ENCODE results near the gene DOCK6.
A peak's percentile ranks its signal among the peaks of the same experiment; 100 is the strongest.

DOCK6 gene, protein sequence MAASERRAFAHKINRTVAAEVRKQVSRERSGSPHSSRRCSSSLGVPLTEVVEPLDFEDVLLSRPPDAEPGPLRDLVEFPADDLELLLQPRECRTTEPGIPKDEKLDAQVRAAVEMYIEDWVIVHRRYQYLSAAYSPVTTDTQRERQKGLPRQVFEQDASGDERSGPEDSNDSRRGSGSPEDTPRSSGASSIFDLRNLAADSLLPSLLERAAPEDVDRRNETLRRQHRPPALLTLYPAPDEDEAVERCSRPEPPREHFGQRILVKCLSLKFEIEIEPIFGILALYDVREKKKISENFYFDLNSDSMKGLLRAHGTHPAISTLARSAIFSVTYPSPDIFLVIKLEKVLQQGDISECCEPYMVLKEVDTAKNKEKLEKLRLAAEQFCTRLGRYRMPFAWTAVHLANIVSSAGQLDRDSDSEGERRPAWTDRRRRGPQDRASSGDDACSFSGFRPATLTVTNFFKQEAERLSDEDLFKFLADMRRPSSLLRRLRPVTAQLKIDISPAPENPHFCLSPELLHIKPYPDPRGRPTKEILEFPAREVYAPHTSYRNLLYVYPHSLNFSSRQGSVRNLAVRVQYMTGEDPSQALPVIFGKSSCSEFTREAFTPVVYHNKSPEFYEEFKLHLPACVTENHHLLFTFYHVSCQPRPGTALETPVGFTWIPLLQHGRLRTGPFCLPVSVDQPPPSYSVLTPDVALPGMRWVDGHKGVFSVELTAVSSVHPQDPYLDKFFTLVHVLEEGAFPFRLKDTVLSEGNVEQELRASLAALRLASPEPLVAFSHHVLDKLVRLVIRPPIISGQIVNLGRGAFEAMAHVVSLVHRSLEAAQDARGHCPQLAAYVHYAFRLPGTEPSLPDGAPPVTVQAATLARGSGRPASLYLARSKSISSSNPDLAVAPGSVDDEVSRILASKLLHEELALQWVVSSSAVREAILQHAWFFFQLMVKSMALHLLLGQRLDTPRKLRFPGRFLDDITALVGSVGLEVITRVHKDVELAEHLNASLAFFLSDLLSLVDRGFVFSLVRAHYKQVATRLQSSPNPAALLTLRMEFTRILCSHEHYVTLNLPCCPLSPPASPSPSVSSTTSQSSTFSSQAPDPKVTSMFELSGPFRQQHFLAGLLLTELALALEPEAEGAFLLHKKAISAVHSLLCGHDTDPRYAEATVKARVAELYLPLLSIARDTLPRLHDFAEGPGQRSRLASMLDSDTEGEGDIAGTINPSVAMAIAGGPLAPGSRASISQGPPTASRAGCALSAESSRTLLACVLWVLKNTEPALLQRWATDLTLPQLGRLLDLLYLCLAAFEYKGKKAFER (N-terminal part only)

DNA sequence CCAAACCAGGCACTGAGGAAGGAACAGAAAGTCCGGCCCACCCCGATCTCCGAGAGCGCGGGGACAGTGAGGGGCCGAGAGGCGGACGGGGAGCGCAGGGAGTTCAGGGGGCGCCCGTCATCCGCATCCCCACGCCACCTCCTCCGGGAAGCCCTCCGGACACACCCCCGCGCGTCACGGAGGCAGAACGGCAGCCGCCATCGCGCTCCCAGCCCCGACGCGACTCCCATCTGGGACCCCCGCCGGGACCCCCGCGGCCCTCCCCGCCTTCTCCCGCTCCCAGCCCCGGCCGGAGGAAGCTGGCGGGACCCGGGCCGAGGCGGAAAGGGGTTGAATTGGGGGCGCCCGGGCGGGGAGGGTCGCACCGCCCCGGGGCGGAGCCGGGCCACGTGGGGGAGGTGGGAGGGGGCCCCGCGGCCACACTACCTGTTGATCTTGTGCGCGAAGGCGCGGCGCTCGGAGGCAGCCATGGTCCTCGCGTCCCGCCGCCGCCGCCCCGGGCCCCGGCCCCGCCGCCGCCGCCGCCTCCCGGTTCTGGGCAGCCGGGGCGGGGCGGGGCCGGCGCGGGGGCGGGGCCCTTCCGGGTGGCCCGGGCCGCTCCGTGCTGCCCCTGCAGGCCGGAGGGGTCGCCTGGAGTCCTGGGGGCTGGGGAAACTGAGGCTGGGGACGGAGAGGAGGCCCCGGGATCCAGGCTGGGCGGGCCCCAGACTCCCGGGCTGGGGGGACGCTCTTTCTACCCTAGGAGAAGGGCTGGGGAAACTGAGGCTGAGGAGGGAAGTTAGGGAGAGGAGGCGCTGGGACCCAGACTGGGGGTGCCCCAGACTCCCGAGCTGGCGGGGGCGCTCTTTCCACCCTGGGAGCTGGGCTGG is at the start of gene DOCK6:
Gene DOCK6, minus strand, starts transcription at position 554 of the 869 bp plus-strand sequence. Its CDS starts 84 bp downstream, at position 470.
- peak within 1 kb of the TSS; percentile 76 for H3K4me3 ChIP-seq (ENCODE audit: low read depth, low read length)

DNA sequence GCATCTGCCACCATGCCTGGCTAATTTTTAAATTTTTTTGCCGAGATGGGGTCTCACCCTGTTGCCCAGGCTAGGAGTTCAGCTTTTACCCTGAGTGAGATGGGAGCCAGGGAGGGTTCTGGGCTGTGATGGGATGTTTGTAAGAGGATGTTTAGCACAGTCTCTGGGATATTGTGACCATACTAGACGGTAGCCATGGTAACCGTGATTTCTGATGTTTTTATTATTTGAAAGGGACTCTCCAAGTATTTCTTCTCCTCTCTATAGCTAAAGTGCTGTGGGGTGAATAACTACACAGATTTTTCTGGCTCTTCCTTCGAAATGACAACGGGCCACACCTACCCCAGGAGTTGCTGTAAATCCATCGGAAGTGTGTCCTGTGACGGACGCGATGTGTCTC is 44.0 kb upstream of the DOCK6 start:
- TF ChIP-seq, protein P1, sequence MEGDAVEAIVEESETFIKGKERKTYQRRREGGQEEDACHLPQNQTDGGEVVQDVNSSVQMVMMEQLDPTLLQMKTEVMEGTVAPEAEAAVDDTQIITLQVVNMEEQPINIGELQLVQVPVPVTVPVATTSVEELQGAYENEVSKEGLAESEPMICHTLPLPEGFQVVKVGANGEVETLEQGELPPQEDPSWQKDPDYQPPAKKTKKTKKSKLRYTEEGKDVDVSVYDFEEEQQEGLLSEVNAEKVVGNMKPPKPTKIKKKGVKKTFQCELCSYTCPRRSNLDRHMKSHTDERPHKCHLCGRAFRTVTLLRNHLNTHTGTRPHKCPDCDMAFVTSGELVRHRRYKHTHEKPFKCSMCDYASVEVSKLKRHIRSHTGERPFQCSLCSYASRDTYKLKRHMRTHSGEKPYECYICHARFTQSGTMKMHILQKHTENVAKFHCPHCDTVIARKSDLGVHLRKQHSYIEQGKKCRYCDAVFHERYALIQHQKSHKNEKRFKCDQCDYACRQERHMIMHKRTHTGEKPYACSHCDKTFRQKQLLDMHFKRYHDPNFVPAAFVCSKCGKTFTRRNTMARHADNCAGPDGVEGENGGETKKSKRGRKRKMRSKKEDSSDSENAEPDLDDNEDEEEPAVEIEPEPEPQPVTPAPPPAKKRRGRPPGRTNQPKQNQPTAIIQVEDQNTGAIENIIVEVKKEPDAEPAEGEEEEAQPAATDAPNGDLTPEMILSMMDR (IDR thresholded peaks at IDR 0.05; ENCODE audit: low read depth, low read length): no peak
- H3K4me3 ChIP-seq (ENCODE audit: low read depth, low read length): no peak overlapping the region

More for the DNA sequence above, at the start of gene DOCK6:
- TF ChIP-seq, protein P1 (IDR thresholded peaks at IDR 0.05; ENCODE audit: low read depth, low read length): peak; percentile 50

DNA sequence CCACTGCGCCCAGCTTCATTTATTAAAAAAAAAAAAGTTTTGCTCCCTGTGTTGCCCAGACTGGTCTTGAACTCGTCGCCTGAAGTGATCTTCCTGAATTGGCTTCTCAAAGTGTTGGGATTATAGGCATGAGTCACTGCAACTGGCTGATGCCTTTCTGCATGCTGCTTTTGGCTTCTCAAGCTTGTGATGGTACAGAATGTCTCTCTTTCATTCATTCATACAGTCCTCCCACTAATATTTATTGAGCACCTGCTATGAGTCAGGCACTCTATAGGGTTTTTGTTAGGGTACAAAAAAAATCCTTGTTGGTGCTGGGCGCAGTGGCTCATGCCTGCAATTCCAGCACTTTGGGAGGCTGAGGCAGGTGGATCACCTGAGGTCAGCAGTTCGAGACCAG is 42.6 kb upstream of the DOCK6 start:
- no peak overlapping the region for H3K4me3 ChIP-seq (ENCODE audit: low read depth, low read length)
- TF ChIP-seq, protein P1 (IDR thresholded peaks at IDR 0.05; ENCODE audit: low read depth, low read length): no peak

DNA sequence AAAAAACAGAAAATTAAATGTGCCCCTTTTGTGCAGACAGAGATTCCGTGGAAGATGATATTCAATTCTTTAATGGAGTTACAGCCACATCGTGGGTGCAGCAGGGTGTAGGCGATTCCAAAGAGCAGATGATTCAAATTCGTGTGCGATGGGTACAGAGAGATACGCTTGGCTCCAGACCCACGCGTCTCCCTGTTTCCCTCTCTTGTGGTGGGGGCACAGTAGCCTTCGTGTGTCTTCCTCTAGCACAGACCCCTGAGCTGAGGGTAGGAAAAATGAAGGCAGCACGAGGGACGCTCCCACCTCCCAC is 38.4 kb upstream of the DOCK6 start:
- TF ChIP-seq, protein P1 (IDR thresholded peaks at IDR 0.05; ENCODE audit: low read depth, low read length): no peak
- H3K4me3 ChIP-seq (ENCODE audit: low read depth, low read length): no peak overlapping the region

DNA sequence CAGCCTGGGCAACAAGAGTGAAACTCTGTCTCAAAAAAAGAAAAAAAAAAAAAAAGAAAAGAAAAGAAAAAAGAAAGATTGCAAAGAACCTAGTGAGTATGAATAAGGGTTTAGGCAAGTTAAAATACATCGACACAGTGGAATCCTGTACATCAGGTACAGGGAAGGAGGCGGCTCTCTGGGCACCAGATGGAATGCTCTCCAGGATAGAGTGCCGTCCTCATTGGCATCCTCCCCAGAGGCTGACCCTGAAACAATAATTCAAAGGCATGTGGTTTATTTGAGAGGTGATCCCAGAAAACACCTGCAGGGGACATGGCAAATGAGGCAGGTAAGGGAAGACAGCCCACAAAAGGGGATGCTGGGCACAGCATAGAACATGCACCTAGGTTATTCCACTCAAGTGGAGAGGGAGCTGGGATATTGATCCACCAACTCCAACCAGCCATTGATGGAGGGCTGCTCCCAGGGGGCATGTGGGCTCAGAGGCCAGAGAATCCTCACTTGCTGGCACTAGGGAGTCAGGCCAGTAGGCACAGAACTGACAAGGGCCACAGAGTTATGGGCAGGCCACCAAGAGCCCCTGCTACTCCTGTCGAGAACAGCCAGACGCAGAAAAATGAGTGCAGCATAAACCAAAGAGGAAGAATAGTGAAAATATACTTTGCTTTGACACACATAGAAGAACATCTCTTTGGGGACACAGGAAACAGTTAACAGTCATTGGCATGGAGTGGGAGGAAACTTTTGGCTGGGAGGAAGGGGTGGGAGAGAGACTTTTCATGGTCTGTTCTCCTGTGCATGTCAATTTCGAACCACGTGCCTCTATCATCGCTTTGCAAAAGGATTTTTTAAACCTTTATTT is 37.9 kb upstream of the DOCK6 start:
- H3K4me3 ChIP-seq (ENCODE audit: low read depth, low read length): no peak overlapping the region
- TF ChIP-seq, protein P1 (IDR thresholded peaks at IDR 0.05; ENCODE audit: low read depth, low read length): no peak

DNA sequence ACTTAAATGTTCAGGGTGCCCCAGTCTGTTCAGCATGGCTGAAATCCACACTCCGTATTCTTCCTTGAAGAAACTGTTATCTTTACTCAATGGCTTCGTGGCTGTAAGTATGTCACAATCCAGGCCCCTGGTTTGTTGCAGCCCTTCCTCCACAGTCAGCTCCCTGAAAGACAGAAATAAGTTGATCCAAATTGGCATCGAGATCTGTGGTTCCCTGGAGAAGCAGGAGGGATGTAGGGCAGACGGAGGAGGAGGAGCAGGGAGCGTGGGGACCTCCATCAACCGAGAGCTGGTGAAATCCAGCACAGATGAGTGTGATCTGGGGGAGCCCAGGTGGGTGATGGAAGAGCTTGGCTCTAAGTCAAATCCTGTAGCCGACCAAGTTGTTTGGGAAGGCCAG is 33.9 kb upstream of the DOCK6 start:
- no peak overlapping the region for H3K4me3 ChIP-seq (ENCODE audit: low read depth, low read length)
- TF ChIP-seq, protein P1 (IDR thresholded peaks at IDR 0.05; ENCODE audit: low read depth, low read length): no peak
